ENCODE measurements around the gene SMIM3. TPM values are rescaled to one million over a fixed set of nuclear protein-coding genes. Genes with fewer than 3 reads are reported as not detected.
"Not testable (repeated sequence)": the region's sequence is repeated elsewhere in the genome, so short reads cannot be mapped to it uniquely, and the experiment has no call there.

The SMIM3 gene
- total RNA-seq, 5 donors from 2014 or later (not counting 1 experiment from before 2014, with no cell fraction given) = 2.8 to 9.1 (median 5.7) TPM

DNA sequence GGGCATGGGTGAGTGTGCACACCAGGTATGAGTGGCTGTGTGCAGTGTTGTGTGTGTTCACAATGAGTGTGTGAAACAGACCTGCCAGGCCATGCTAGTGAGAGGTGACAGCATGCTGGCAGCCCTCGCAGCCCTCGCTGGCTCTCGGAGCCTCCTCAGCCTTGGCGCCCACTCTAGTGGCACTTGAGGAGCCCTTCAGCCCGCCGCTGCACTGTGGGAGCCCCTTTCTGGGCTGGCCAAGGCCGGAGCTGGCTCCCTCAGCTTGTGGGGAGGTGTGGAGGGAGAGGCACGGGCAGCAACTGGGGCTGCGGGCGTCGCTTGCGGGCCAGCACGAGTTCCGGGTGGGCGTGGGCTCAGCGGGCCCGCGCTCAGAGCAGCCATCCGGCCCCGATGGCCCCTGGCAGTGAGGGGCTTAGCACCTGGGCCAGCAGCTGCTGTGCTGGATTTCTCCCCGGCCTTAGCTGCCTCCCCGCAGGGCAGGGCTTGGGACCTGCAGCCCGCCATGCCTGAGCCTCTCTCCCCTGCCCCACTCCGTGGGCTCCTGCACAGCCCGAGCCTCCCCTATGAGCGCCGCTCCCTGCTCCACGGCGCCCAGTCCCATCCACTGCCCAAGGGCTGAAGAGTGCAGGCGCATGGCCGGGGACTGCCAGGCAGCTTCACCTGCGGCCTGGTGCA lies 66.8 kb downstream of the SMIM3 start:
- ATAC-seq (replicated peaks in 1 of 4); H3K27ac ChIP-seq (ENCODE audit: low read length); H3K27me3 Mint-ChIP-seq; H3K27me3 ChIP-seq (replicated peaks in 1 of 2; ENCODE audit: control insufficient read depth in 2 of 2, extremely low read depth in 1 of 2, insufficient read depth in 2 of 2, low read length in 1 of 2); H3K4me3 Mint-ChIP-seq; H3K9me3 ChIP-seq; H3K36me3 Mint-ChIP-seq; H3K36me3 ChIP-seq (ENCODE audit: control insufficient read depth in 2 of 2, extremely low read depth in 1 of 2, insufficient read depth in 1 of 2, low read length in 1 of 2); H3K9me3 Mint-ChIP-seq; H3K27ac Mint-ChIP-seq; H3K4me3 ChIP-seq (ENCODE audit: control insufficient read depth in 1 of 2, extremely low read depth in 1 of 2, low read length in 1 of 2); DNase-seq: not testable (repeated sequence)
- WGBS (ENCODE audit: insufficient coverage) = 99% methylated on average over 20 of the region's 32 CpGs
- H3K4me1 Mint-ChIP-seq = peaks cover 13 to 23% (median 16%) of the 10 kb centered on the region in 3 donors
- H3K4me1 ChIP-seq (ENCODE audit: control insufficient read depth in 1 of 2, extremely low read depth in 1 of 2, insufficient read depth in 2 of 2, low read length in 2 of 2) = peaks cover 5 to 19% of the 10 kb centered on the region in 2 experiments
- CTCF ChIA-PET = interaction anchor here (0.7 to 3.2 kb wide), 10 partner anchors 59 to 700 kb away, joined by 3 to 53 read pairs (median 6); partner anchors contain the start of genes RBM22 (in 1 of the 2) and SMIM3 (in 1 of the 2)
- POLR2A ChIA-PET = interaction anchor here in 1 of 2 donors (0.5 to 2.0 kb wide), 3 partner anchors 57 to 386 kb away, joined by 3 to 11 read pairs (median 4); partner anchors contain the start of gene RBM22

DNA sequence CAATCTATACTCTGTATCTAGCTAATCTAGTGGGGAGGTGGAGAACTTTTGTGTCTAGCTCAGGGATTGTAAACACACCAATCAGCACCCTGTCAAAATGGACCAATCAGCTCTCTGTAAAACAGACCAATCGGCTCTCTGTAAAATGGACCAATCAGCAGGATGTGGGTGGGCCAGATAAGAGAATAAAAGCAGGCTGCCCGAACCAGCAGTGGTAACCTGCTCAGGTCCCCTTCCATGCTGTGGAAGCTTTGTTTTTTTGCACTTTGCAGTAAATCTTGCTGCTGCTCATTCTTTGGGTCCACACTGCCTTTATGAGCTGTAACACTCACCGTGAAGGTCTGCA lies 67.7 kb downstream of the SMIM3 start, which contains the start of gene IRGM:
IRGM (plus strand) TSS at position 214 of the 346 bp plus-strand sequence. CDS start 1,603 bp downstream, outside the sequence.
- 6% methylated on average over 2 of the region's 3 CpGs for WGBS (ENCODE audit: insufficient coverage)
- Mint-ChIP-seq H3K27ac (peak within 1 kb of the TSS; percentile 86 to 92), H3K4me1 (peaks cover 13 to 23% (median 16%) of the 10 kb centered on the region in 3 donors), H3K4me3 (peak within 1 kb of the TSS; percentile 72 to 79 (median 75))
- ChIA-PET POLR2A (interaction anchor here (0.5 to 2.0 kb wide), 5 partner anchors 9 to 189 kb away, joined by 3 to 11 read pairs (median 3); partner anchors contain the start of gene RBM22 (in 1 of the 2)), CTCF (interaction anchor here (0.6 to 3.2 kb wide), 31 partner anchors 33 to 601 kb away, joined by 3 to 53 read pairs (median 4); partner anchors contain the start of genes RBM22 (in 2 of the 2), CD74 (in 1 of the 2), DCTN4 (in 1 of the 2) and SLC36A1 (in 1 of the 2))
- DNase-seq (peak in 21 of 35 experiments; percentile 7 to 48 (median 24)), ATAC-seq (replicated peaks in 1 of 4) (peak in 3 of 4 experiments; percentile 8 to 18 (median 10))
- not testable (repeated sequence) for H3K27me3 Mint-ChIP-seq; H3K36me3 ChIP-seq (ENCODE audit: control insufficient read depth in 2 of 2, extremely low read depth in 1 of 2, insufficient read depth in 1 of 2, low read length in 1 of 2); H3K27me3 ChIP-seq (replicated peaks in 1 of 2; ENCODE audit: control insufficient read depth in 2 of 2, extremely low read depth in 1 of 2, insufficient read depth in 2 of 2, low read length in 1 of 2); H3K9me3 ChIP-seq; H3K36me3 Mint-ChIP-seq; H3K9me3 Mint-ChIP-seq
- peak within 1 kb of the TSS in 1 of 2 donors; percentile 42 for H3K4me3 ChIP-seq (ENCODE audit: control insufficient read depth in 1 of 2, extremely low read depth in 1 of 2, low read length in 1 of 2)
- peaks cover 5 to 19% of the 10 kb centered on the region in 2 experiments for H3K4me1 ChIP-seq (ENCODE audit: control insufficient read depth in 1 of 2, extremely low read depth in 1 of 2, insufficient read depth in 2 of 2, low read length in 2 of 2)
- peak within 1 kb of the TSS; percentile 69 for H3K27ac ChIP-seq (ENCODE audit: low read length)

Other genes with a start within 250 kb of the SMIM3 start
- gene SYNPO, start 138.1 kb upstream of the SMIM3 start, total RNA-seq = 1 to 10 TPM in 3 of 5 donors, under 1 TPM in 2; 0.09 to 1.9 (median 1.0) TPM
- gene MYOZ3, start 117.5 kb upstream of the SMIM3 start, total RNA-seq = not detected
- gene RBM22, start 77.7 kb upstream of the SMIM3 start, total RNA-seq = 10 to 100 TPM; 73.3 to 98.8 (median 82.3) TPM
- gene DCTN4, start 19.7 kb upstream of the SMIM3 start, total RNA-seq = 10 to 100 TPM; 36.9 to 79.8 (median 38.4) TPM
- 1 to 10 TPM; 2.1 to 3.9 (median 2.9) TPM for gene IRGM, start 67.8 kb downstream of the SMIM3 start, total RNA-seq
- 1 to 10 TPM in 4 of 5 donors, under 1 TPM in 1; 0.86 to 2.8 (median 1.5) TPM for gene ZNF300, start 126.2 kb downstream of the SMIM3 start, total RNA-seq
- 1 to 10 TPM in 2 of 5 donors, under 1 TPM in 1, not detected in 2; 0.49 to 1.6 (median 1.4) TPM for gene GPX3, start 241.8 kb downstream of the SMIM3 start, total RNA-seq

Data from T-cell (primary cell).